HFFc6 (cell line): Measurements from ENCODE around the gene DBX1. TPM values are rescaled to one million over a fixed set of nuclear protein-coding genes. Genes with fewer than 3 reads are reported as not detected.

Experiments used
- DNase-seq: peaks from one replicate; pipeline ENCODE4 v3.0.0-alpha.2; 2018
- H3K27ac Mint-ChIP-seq: 2 replicates; pipeline ENCODE4 v1.8.0; 2020; ENCODE audit warnings: mild to moderate bottlenecking, mixed read lengths
- H3K27me3 Mint-ChIP-seq: 2 replicates; pipeline ENCODE4 v1.8.0; 2021; ENCODE audit warnings: mild to moderate bottlenecking, moderate library complexity, mixed read lengths; ENCODE audit not compliant: insufficient read depth
- H3K36me3 Mint-ChIP-seq: 2 replicates; pipeline ENCODE4 v1.8.0; 2021; ENCODE audit warnings: low read depth, mixed read lengths
- H3K4me1 Mint-ChIP-seq: 2 replicates; pipeline ENCODE4 v1.8.0; 2020; ENCODE audit warnings: low read depth, mixed read lengths
- H3K4me3 Mint-ChIP-seq: 2 replicates; pipeline ENCODE4 v1.8.0; 2020; ENCODE audit warnings: mild to moderate bottlenecking, moderate library complexity, mixed read lengths
- H3K9me3 Mint-ChIP-seq: 2 replicates; pipeline ENCODE4 v1.8.0; 2020; ENCODE audit warnings: mild to moderate bottlenecking, mixed read lengths
- long read RNA-seq: library from polyadenylated mRNA; unstranded; transcript quantifications from one replicate; pipeline ENCODE4 v2.0.0, GENCODE V29; 2019
- total RNA-seq, 6 experiments: library from RNA; stranded (reverse); fragmentation: NEBNext Ultra II Directional; extraction: Animal tissue kit (Norgen Biotek cat#: 25700); gene quantifications; 2 replicates in 1 of 6; 3 replicates in 5 of 6; pipeline ENCODE4 v1.2.3, GENCODE V29; 2021
- TF ChIP-seq, protein P1 (sequence below): fragments of 200-600 bp; sonication (generic); IDR thresholded peaks from 2 replicates; pipeline ENCODE4 v1.5.0; 2021; ENCODE audit warnings: antibody characterized with exemption, mild to moderate bottlenecking

Gene DBX1, protein sequence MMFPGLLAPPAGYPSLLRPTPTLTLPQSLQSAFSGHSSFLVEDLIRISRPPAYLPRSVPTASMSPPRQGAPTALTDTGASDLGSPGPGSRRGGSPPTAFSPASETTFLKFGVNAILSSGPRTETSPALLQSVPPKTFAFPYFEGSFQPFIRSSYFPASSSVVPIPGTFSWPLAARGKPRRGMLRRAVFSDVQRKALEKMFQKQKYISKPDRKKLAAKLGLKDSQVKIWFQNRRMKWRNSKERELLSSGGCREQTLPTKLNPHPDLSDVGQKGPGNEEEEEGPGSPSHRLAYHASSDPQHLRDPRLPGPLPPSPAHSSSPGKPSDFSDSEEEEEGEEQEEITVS
- total RNA-seq, result not detected
- long read RNA-seq, result 0 reads

DNA sequence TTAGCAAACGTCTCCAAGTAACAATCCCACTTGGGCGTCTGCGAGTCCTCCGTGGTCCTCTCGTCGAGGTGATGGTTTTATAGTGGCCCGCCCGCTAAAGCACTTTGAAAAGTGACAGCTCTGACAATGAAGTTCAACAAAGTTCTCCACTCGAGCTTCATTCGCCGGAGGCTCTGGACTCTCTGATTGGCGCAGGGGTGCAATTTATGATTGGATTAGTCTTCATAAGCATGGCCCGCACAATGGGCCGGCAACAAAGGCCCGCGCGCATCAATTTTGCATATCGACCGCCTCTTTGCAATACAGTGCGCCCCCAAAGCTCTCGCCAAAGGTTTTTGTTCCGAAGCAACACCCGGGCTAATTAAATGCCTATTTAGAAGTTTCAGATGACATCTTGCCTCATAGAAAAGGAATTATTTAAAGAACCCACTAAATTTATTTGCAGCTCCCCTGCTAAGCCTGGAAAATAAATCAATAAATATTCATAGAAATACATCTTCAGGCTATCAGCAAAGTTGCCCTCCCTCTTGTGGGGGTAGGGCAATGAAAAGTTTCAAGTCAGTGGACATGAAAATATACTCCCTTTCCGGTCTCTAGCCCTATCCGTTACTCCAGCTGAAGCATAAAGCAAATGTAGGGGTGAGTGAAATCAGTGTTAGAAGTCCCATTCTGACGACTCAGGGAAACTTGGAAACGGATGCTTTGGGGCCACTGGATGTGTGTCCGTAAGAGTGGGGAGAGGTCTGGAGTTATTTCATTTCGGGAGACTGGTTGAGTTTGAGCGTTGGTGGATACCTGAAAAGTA is at the start of gene DBX1:
Gene DBX1, minus strand, starts transcription at position 51 of the 805 bp plus-strand sequence. CDS start 151 bp downstream, outside the sequence.
- peaks cover 18% of the 10 kb centered on the region for H3K4me1 Mint-ChIP-seq

DNA sequence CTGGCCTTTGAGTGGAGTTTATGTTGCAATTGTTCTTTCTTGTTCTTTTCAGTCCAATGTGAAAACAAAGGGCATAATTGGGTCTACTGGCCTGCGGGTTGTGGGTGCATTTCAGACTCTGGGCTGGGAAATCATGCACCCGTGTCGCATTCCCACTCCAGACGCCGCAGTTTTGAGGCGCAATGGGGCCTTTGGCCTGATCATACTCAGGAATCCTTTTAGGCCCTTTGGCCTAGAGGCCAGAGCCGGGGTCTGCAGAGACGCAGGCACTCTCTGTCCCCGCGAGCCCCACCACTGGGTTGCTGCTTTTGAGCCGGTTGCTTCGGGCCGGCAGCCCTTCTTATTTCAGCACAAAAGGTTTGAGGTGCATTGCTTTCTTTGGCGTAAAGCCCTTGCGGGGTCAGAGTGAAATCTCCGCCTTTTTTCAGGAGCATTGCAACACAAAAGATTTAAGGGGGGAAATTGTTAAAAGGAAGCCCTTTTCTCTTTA is 48.4 kb upstream of the DBX1 start:
- Mint-ChIP-seq H3K27me3 (peaks cover 39% of the 10 kb centered on the region), H3K4me3 (no peak overlapping the region), H3K27ac (no peak overlapping the region), H3K9me3 (no peaks in the 10 kb centered on the region), H3K36me3 (no peaks in the 10 kb centered on the region), H3K4me1 (no peaks in the 10 kb centered on the region)
- TF ChIP-seq, protein P1, sequence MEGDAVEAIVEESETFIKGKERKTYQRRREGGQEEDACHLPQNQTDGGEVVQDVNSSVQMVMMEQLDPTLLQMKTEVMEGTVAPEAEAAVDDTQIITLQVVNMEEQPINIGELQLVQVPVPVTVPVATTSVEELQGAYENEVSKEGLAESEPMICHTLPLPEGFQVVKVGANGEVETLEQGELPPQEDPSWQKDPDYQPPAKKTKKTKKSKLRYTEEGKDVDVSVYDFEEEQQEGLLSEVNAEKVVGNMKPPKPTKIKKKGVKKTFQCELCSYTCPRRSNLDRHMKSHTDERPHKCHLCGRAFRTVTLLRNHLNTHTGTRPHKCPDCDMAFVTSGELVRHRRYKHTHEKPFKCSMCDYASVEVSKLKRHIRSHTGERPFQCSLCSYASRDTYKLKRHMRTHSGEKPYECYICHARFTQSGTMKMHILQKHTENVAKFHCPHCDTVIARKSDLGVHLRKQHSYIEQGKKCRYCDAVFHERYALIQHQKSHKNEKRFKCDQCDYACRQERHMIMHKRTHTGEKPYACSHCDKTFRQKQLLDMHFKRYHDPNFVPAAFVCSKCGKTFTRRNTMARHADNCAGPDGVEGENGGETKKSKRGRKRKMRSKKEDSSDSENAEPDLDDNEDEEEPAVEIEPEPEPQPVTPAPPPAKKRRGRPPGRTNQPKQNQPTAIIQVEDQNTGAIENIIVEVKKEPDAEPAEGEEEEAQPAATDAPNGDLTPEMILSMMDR, result no peak
- DNase-seq, result no peak

More for the DNA sequence above, at the start of gene DBX1:
- H3K27me3 Mint-ChIP-seq, result peaks cover 75% of the 10 kb centered on the region
- no peak for DNase-seq
- TF ChIP-seq, protein P1, result no peak
- peaks cover 23% of the 10 kb centered on the region for H3K36me3 Mint-ChIP-seq
- no peak within 1 kb of the TSS for H3K4me3 Mint-ChIP-seq
- peaks cover 10% of the 10 kb centered on the region for H3K9me3 Mint-ChIP-seq
- H3K27ac Mint-ChIP-seq, result no peak within 1 kb of the TSS

DNA sequence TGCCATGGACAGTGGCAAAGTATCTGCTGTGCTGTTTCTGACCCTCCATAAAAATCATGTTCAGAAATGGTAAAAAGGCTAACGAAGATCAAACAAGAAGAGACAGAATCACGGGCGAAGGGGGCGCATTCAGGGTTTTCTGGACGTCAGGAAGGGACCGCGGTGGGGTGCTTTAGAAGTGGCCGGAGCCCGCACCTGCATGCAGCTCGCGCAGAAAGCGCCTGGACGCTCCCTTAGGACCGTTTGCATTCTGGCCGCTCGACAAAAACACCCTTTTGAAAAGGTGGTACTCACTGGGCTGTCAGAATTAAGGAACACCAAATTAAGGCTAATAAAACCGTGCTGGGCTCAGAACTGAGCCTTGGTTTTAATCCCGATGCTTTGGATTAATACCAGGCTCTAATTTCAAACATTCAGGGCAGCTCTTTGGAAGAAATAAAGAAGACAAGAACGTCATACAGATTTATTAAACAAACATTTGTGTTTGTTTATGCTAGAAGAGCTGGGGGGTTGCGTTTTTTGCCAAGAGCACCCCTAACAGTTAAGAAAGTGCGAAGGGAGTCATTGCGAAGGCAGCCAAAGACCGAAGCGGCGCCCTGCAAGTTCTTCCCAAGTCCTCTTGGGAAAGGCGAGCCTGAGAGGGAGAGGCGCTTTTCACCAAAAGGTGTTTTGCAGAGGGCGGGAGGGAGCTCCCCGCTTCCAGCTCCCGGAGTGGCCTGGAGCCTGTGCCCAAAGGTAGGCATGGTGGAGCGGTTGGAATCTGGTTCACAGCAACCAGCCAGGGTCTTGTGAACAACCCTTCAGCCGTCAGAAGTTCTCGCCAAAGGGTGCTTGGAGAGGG is 47.7 kb upstream of the DBX1 start:
- H3K4me3 Mint-ChIP-seq, result no peak overlapping the region
- no peak overlapping the region for H3K27ac Mint-ChIP-seq
- H3K9me3 Mint-ChIP-seq, result no peaks in the 10 kb centered on the region
- DNase-seq, result no peak
- peaks cover 45% of the 10 kb centered on the region for H3K27me3 Mint-ChIP-seq
- TF ChIP-seq, protein P1, result no peak
- H3K36me3 Mint-ChIP-seq, result no peaks in the 10 kb centered on the region
- H3K4me1 Mint-ChIP-seq, result no peaks in the 10 kb centered on the region

DNA sequence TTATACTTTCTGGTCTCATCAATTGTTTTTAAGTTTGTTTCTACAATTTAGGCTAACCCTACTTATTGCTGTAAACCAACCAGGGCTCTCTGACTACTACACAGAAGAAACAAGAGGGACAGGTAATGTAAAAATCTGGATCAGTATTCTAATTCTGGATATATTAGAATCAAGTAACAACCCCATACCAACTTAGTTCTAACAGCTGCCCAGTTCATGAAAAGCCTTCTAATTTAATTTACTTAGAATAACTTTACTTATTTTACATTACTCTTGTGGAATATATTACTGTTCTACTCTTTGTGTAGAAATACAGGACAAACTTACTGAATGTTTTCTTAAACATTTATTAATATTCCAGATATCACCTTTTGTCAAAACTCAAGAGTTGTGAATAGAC is 45.5 kb upstream of the DBX1 start:
- DNase-seq, result no peak
- Mint-ChIP-seq H3K27me3 (peaks cover 45% of the 10 kb centered on the region), H3K27ac (no peak overlapping the region), H3K4me3 (no peak overlapping the region), H3K4me1 (no peaks in the 10 kb centered on the region), H3K9me3 (no peaks in the 10 kb centered on the region), H3K36me3 (no peaks in the 10 kb centered on the region)
- TF ChIP-seq, protein P1, result no peak

DNA sequence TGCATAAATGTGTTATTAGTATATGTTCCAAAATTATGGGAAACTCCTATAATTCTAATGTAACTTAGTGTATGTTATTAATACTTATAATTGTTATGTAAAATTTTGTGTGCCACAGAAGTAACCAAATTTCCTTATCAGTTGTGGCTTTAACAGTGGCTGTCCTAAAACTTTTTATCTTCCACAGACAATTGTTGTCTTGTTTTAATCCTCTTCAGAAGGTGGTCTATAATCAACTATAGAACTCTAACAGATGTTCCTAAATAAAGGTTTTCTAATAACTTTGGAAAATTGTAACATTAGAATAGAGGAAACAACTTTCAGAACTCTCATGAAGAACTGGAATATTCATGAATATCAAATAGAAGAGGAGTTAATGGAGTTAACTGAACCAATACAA is 44.4 kb upstream of the DBX1 start:
- Mint-ChIP-seq H3K4me3 (no peak overlapping the region), H3K27ac (no peak overlapping the region), H3K4me1 (no peaks in the 10 kb centered on the region), H3K9me3 (no peaks in the 10 kb centered on the region), H3K36me3 (no peaks in the 10 kb centered on the region), H3K27me3 (peaks cover 43% of the 10 kb centered on the region)
- DNase-seq, result no peak
- TF ChIP-seq, protein P1, result no peak
